ENCODE data around the gene FAM184A.

GRCh38 chr6:119040229-119040628 is 38.2 kb downstream of the FAM184A start:
- TF ChIP-seq POLR2A (IDR thresholded peaks at IDR 0.05; ENCODE audit: low read depth) (no peak), CTCF (IDR thresholded peaks at IDR 0.05) (no peak)

All from esophagus muscularis mucosa (tissue), 3 donors.